ENCODE data around the gene FAM168B. TPM values are rescaled to one million over a fixed set of nuclear protein-coding genes. Genes with fewer than 3 reads are reported as not detected.

FAM168B gene
- total RNA-seq, 1 donor, result 88.1 TPM

GRCh38 chr2:131030478-131030971 is 62.7 kb downstream of the FAM168B start:
- DNase-seq (ENCODE audit: low read depth in 2 of 3, low spot score in 2 of 3), result no peak

GRCh38 chr2:131029812-131030211 is 63.4 kb downstream of the FAM168B start:
- DNase-seq (ENCODE audit: low read depth in 2 of 3, low spot score in 2 of 3), result no peak

DNA sequence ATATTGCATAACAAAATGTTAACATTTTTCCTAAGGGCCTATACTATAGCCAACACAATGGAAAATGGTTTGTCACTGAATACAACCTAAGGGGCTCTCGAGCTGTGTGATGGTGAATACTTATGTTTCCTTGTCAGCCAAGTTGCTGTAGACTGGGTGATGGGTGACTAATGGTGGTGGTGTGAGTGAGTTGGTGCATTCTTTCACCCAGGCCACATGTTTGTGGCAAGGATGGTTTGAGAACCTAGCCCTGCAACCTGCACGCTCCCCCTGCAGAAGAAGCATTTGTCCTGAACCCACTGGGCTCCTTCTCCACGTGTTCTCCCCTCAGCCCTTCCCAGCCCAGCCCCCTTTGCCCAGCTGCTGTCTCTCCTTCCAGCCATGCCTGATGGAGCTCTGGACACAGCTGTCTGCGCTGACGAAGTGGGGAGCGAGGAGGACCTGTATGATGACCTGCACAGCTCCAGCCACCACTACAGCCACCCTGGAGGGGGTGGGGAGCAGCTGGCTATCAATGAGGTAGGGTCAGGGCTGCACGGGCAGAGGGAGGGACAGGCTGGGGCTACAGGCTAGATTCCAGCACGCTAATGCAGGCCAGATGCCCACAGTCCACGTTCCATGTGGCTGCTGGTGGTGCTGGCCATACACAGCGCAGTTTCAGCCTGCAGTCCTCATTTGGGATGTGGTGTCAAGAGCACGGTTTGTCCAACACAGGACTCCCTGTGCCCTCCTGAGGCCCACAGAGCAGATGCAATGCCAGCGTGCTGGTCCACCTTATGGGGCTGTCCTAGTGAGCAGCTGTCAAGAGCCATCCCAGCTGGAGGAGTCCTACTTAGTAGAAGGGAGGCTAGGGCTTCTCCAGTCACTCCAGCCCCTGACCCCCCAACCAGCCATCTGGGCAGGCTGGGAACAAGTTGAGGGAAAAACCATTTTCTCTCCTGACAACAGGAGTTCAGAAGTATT is 65.4 kb downstream of the FAM168B start:
- no peak for DNase-seq (ENCODE audit: low read depth in 2 of 3, low spot score in 2 of 3)

GRCh38 chr2:131026919-131027318 is 66.3 kb downstream of the FAM168B start:
- no peak for DNase-seq (ENCODE audit: low read depth in 2 of 3, low spot score in 2 of 3)

GRCh38 chr2:131023758-131024157 is 69.5 kb downstream of the FAM168B start:
- DNase-seq (ENCODE audit: low read depth in 2 of 3, low spot score in 2 of 3), result no peak

- DNase-seq (ENCODE audit: low read depth in 2 of 3, low spot score in 2 of 3), result no peak
Observed at GRCh38 chr2:131022731-131023130, 70.5 kb downstream of the FAM168B start.

DNA sequence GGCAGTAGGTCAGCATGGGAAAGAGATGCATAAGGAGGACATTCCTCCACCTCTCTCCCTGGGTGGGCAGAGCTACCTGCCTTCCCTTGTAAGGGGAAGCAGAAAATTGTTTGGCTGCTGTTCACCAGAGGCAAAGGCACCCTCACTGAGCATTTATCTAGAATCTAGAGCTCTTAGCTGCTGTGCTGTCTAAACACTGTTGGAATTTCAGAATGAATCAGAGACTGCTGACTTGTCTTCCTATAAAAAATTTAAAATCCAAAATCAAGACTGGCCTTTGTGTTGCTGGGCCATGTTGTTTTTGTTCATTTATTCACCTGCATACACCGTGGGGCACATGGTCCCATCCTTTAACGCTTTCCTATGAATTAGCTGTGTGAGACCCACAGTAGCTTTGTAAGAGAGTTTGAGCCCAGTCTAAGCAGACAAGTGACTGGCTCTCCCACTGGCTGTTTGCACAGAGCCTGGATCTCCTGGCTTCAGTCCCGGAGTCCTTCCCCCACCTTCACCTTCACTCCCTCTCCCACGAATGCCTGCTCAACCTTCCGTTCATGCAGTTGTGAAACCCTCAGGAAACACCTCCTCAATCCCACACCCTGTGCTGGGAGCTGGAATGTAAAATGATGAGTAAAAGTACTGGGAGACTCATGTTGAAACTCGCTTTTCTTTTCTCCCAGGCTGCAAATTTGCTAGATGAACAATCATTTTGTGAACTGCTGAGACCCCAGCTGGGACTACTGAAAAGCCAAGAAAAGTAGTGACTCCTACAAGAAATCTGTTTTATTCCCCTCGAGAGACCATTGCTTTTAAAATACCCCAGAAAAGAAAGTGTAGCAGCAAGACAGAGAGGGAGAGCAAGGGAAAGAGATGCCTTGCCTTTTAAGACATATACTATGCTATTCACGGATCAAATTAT is 76.2 kb downstream of the FAM168B start:
- no peak for DNase-seq (ENCODE audit: low read depth in 2 of 3, low spot score in 2 of 3)

GRCh38 chr2:131015764-131016163 is 77.5 kb downstream of the FAM168B start:
- DNase-seq (ENCODE audit: low read depth in 2 of 3, low spot score in 2 of 3), result no peak

DNA sequence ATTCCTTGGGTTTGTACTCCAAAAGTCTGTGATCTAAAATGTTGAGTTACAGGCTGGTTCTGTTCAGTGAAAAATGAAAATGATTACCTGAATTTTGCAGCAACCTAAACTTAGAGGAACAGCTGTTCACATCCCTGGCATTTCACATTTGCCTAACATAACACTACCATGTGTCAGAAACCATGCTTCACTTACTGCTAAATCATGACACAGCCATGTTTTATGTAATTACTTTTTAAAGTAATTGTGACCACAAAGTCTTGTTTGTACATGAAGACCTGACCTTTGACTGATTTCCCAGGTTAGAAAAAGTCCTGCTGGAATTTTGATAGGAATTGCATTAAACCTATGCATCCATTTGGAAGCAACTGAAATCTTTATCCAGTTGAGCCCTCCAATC is 79.1 kb downstream of the FAM168B start:
- no peak for DNase-seq (ENCODE audit: low read depth in 2 of 3, low spot score in 2 of 3)

DNA sequence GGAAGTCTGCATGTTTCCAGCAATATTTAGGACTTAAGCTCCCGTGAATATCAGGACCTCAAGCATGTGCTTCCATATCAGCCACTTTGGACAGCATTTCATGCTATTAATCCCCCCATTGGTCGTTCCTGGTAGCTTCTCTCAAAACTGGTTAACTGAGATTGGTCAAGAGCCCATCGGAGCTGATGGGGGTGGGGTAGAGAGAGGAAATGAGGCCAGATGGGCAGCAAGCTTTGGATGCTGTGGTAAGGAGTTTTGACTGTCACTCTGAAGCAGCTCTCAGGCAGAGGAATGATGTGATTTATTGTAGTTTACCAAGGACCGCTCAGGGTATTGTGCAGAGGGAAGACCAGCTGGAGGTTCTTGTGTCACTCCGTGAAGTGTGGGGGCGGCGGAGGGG is 81.8 kb downstream of the FAM168B start:
- no peak for DNase-seq (ENCODE audit: low read depth in 2 of 3, low spot score in 2 of 3)

DNA sequence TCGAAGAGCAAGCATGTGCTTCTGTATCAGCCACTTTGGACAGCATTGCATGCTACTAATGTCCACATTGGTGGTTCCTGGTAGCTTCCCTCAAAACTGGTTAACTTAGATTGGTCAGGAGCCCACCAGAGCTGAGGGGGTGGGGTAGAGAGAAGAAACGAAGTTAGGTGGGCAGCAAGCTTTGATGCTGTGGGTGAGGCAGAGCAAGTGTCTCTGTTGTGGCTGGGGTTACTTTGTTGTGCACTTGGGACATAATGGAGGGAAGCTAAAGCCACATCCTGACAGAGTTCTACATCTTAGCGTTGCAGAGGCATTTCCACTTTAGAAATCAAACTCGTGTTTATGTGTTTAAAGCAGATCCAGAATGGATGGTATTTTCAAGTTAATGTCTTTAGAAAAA is 82.7 kb downstream of the FAM168B start:
- DNase-seq (ENCODE audit: low read depth in 2 of 3, low spot score in 2 of 3), result no peak

- no peak for DNase-seq (ENCODE audit: low read depth in 2 of 3, low spot score in 2 of 3)
Observed at GRCh38 chr2:131009713-131010475, 83.4 kb downstream of the FAM168B start.

DNA sequence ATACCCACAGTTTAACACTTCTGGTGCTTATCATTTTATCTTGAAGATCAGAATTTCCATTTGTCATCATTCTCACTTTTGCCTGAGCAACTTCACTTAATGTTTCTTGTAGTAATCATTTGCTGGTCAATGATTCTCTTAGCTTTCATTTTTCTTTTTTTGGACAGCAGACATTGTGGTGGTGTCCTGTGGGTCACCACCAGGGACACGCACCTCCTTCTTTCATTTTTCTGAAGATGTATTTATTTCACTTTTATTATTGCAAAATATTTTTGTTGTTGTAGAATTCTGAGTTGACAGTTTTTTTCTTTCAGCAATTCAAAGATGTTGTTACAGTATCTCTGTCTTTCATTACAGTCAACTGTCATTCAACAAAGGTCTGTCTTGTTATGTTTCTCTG is 84.3 kb downstream of the FAM168B start:
- no peak for DNase-seq (ENCODE audit: low read depth in 2 of 3, low spot score in 2 of 3)

DNA sequence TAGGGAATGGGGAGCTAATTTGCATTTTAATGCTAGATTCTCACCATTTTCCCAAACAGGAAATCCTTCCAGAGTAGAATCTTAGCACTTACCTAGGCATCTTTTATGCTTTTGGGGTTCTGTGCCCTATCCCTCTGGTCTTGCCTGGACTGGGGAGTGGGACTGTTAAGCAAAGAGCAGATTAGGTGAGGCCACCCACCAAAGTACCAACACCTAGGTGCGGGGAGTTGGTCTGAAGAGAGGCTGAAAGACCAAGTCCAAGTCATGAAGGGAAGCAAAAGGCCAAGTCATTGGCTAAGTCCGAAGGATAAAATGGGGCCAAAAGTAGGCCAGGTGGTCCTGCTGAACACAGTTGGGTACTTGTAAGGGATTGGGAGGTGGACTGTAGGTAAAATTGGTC is 86.7 kb downstream of the FAM168B start:
- DNase-seq (ENCODE audit: low read depth in 2 of 3, low spot score in 2 of 3), result no peak

DNA sequence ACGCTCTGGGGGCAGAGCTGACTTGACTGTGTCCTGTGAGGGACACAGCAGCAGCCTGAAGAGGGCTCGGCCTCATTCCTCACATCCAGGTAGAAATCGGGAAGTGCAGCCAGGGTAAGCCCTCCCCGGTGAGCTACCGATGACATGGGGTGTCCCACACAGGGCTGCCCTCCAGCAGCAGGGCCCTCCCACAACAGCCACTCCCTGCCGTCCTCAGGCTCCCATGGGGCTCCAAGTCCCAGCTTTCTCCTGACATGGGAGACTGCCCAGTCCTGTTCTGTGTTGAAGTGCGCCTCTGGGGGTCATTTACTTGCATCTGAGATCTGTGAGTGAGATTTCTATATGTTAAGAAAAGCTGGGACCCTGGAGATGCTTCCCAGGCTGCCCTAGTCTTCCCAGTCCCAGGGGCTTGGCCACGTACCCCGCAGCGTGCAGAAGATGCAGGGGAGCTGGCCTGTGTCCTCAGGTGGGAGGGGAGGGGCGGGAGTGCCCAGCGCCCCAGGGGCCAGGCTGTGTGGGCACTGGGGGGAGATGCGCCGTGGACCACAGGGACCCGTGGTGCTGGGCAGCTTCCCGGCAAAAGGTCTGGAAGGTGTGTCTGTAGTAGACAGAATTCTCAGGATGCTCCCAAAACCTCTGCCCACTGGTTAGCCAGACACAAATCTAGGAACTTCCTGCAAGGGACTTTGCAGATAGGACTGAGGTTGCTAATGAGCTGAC is 87.9 kb downstream of the FAM168B start:
- no peak for DNase-seq (ENCODE audit: low read depth in 2 of 3, low spot score in 2 of 3)

GRCh38 chr2:131004446-131005209 is 88.6 kb downstream of the FAM168B start:
- DNase-seq (ENCODE audit: low read depth in 2 of 3, low spot score in 2 of 3), result no peak

- no peak for DNase-seq (ENCODE audit: low read depth in 2 of 3, low spot score in 2 of 3)
Observed at GRCh38 chr2:130998561-130998960, 94.7 kb downstream of the FAM168B start.
